CD4-positive, alpha-beta T cell (primary cell): ENCODE measurements around the gene OR2T3. TPM values are rescaled to one million over a fixed set of nuclear protein-coding genes. Genes with fewer than 3 reads are reported as not detected.
"Not testable (repeated sequence)": the region's sequence is repeated elsewhere in the genome, so short reads cannot be mapped to it uniquely, and the experiment has no call there.

Experiments used
- ATAC-seq: fragments of 200-7000 bp; cut with Tn5 transposase; one replicate; pipeline ENCODE4 v1.10.0; 2022; ENCODE audit warnings: mild to moderate bottlenecking; ENCODE audit not compliant: poor library complexity
- CTCF ChIA-PET: fragments of 350-600 bp; sonication (Branson Sonifier 250); formaldehyde crosslinking; loops from one replicate; lab custom pipeline; 2021; ENCODE audit warnings: antibody characterized with exemption, inconsistent platforms; lab: Charles Lee
- POLR2A ChIA-PET: fragments of 350-600 bp; sonication (Branson Sonifier 250); formaldehyde crosslinking; loops from one replicate; lab custom pipeline; 2021; ENCODE audit warnings: antibody characterized with exemption, inconsistent platforms; lab: Charles Lee
- DNase-seq, 14 experiments: peaks; one replicate each; pipeline ENCODE4 v3.0.0-alpha.2; 2013 to 2020; ENCODE audit warnings: mixed read lengths in 2 of 14
- H3K27ac ChIP-seq, 2 donors: one replicate each; pipeline versions ENCODE4 v1.5.1 to v1.7.0; 2013; ENCODE audit warnings: low read length in 2 of 2, low read depth in 1 of 2, mild to moderate bottlenecking in 1 of 2
- H3K27me3 ChIP-seq, 2 experiments: 1 replicate in 1 of 2; 2 replicates in 1 of 2; pipeline versions ENCODE4 v1.6.1 to v1.7.0; 2013; ENCODE audit warnings: low read length in 2 of 2, control low read depth in 1 of 2, mild to moderate bottlenecking in 1 of 2, moderate library complexity in 1 of 2; ENCODE audit not compliant: insufficient read depth in 2 of 2, control insufficient read depth in 1 of 2
- H3K36me3 ChIP-seq: one replicate; pipeline ENCODE4 v1.6.1; 2013; ENCODE audit warnings: low read length, control low read depth; ENCODE audit not compliant: insufficient read depth
- H3K4me1 ChIP-seq: one replicate; pipeline ENCODE4 v1.6.1; 2013; ENCODE audit warnings: low read length, control low read depth; ENCODE audit not compliant: insufficient read depth
- H3K4me3 ChIP-seq: one replicate; pipeline ENCODE4 v1.5.1; 2013; ENCODE audit warnings: mild to moderate bottlenecking, low read length, moderate library complexity
- H3K9me3 ChIP-seq, 2 experiments: 1 replicate in 1 of 2; 2 replicates in 1 of 2; pipeline versions ENCODE4 v1.6.1 to v1.7.0; 2013; ENCODE audit warnings: low read length in 2 of 2, mild to moderate bottlenecking in 2 of 2, control low read depth in 1 of 2, moderate library complexity in 1 of 2; ENCODE audit not compliant: control insufficient read depth in 1 of 2, insufficient read depth in 1 of 2
- H3K27ac Mint-ChIP-seq: one replicate; pipeline ENCODE4 v1.8.0; 2020; ENCODE audit warnings: mixed read lengths
- H3K27me3 Mint-ChIP-seq: one replicate; pipeline ENCODE4 v1.8.0; 2021; ENCODE audit warnings: mixed read lengths
- H3K36me3 Mint-ChIP-seq: one replicate; pipeline ENCODE4 v1.8.0; 2021; ENCODE audit warnings: low read depth, mixed read lengths
- H3K4me1 Mint-ChIP-seq: one replicate; pipeline ENCODE4 v1.8.0; 2021; ENCODE audit warnings: low read depth, mixed read lengths
- H3K4me3 Mint-ChIP-seq: one replicate; pipeline ENCODE4 v1.8.0; 2020; ENCODE audit warnings: mild to moderate bottlenecking, mixed read lengths
- H3K9me3 Mint-ChIP-seq: one replicate; pipeline ENCODE4 v1.8.0; 2020; ENCODE audit warnings: mixed read lengths
- intact Hi-C, 2 experiments: fragments of 100-400 bp; cut with DNase I in 1 of 2; cut with micrococcal nuclease in 1 of 2; formaldehyde crosslinking; loops; one replicate each; pipeline versions ENCODE4 v1.15.1 to v1.9.0; 2023 to 2025; cut with DNase I, micrococcal nuclease
- total RNA-seq, 174 experiments: library from RNA in 2 of 174; stranded (reverse) in 2 of 174; gene quantifications; one replicate each; pipeline ENCODE4 v1.2.3 and lab custom pipeline; 2021 to 2026
- TF ChIP-seq, protein P1 (sequence below): fragments of 200-600 bp; IDR thresholded peaks from one replicate; pipeline ENCODE4 v1.8.0; 2022; ENCODE audit warnings: antibody characterized with exemption, mild to moderate bottlenecking

Gene OR2T3
- total RNA-seq, 2 experiments from 2014 or later, result not detected

- no peaks in the 10 kb centered on the region for H3K36me3 Mint-ChIP-seq
Observed at GRCh38 chr1:248471154-248471553, 2.0 kb upstream of the OR2T3 start.

GRCh38 chr1:248472111-248472510 is 1.0 kb upstream of the OR2T3 start:
- ATAC-seq, H3K27ac ChIP-seq, CTCF ChIA-PET, H3K36me3 ChIP-seq, H3K9me3 ChIP-seq, H3K4me3 ChIP-seq, intact Hi-C loops, POLR2A ChIA-PET, H3K4me1 ChIP-seq, H3K27me3 ChIP-seq, H3K36me3 Mint-ChIP-seq, H3K4me1 Mint-ChIP-seq, H3K9me3 Mint-ChIP-seq, H3K27me3 Mint-ChIP-seq, H3K4me3 Mint-ChIP-seq, DNase-seq, H3K27ac Mint-ChIP-seq: not testable (repeated sequence)

More at GRCh38 chr1:248471154-248471553, 2.0 kb upstream of the OR2T3 start:
- Histone ChIP-seq H3K27me3 (no peaks in the 10 kb centered on the region), H3K4me1 (no peaks in the 10 kb centered on the region), H3K9me3 (peaks cover 0 to 4% of the 10 kb centered on the region in 2 experiments), H3K36me3 (no peaks in the 10 kb centered on the region), H3K4me3 (no peak overlapping the region), H3K27ac (no peak overlapping the region)
- Mint-ChIP-seq H3K9me3 (no peaks in the 10 kb centered on the region), H3K27ac (no peak overlapping the region), H3K27me3 (no peaks in the 10 kb centered on the region), H3K4me3 (no peak overlapping the region), H3K4me1 (no peaks in the 10 kb centered on the region)
- POLR2A ChIA-PET, result no interaction called here
- ATAC-seq (no peak), DNase-seq (no peak)
- CTCF ChIA-PET, result no interaction called here
- intact Hi-C loops, result no loop called here
- TF ChIP-seq, protein P1, sequence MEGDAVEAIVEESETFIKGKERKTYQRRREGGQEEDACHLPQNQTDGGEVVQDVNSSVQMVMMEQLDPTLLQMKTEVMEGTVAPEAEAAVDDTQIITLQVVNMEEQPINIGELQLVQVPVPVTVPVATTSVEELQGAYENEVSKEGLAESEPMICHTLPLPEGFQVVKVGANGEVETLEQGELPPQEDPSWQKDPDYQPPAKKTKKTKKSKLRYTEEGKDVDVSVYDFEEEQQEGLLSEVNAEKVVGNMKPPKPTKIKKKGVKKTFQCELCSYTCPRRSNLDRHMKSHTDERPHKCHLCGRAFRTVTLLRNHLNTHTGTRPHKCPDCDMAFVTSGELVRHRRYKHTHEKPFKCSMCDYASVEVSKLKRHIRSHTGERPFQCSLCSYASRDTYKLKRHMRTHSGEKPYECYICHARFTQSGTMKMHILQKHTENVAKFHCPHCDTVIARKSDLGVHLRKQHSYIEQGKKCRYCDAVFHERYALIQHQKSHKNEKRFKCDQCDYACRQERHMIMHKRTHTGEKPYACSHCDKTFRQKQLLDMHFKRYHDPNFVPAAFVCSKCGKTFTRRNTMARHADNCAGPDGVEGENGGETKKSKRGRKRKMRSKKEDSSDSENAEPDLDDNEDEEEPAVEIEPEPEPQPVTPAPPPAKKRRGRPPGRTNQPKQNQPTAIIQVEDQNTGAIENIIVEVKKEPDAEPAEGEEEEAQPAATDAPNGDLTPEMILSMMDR, result no peak

- H3K27ac Mint-ChIP-seq, CTCF ChIA-PET, H3K27ac ChIP-seq, H3K4me3 Mint-ChIP-seq, H3K36me3 Mint-ChIP-seq, H3K9me3 ChIP-seq, ATAC-seq, H3K27me3 Mint-ChIP-seq, H3K9me3 Mint-ChIP-seq, H3K4me1 ChIP-seq, intact Hi-C loops, H3K4me1 Mint-ChIP-seq, H3K4me3 ChIP-seq, H3K36me3 ChIP-seq, POLR2A ChIA-PET, DNase-seq, H3K27me3 ChIP-seq: not testable (repeated sequence)
Observed at GRCh38 chr1:248475660-248476059, 2.5 kb downstream of the OR2T3 start.

DNA sequence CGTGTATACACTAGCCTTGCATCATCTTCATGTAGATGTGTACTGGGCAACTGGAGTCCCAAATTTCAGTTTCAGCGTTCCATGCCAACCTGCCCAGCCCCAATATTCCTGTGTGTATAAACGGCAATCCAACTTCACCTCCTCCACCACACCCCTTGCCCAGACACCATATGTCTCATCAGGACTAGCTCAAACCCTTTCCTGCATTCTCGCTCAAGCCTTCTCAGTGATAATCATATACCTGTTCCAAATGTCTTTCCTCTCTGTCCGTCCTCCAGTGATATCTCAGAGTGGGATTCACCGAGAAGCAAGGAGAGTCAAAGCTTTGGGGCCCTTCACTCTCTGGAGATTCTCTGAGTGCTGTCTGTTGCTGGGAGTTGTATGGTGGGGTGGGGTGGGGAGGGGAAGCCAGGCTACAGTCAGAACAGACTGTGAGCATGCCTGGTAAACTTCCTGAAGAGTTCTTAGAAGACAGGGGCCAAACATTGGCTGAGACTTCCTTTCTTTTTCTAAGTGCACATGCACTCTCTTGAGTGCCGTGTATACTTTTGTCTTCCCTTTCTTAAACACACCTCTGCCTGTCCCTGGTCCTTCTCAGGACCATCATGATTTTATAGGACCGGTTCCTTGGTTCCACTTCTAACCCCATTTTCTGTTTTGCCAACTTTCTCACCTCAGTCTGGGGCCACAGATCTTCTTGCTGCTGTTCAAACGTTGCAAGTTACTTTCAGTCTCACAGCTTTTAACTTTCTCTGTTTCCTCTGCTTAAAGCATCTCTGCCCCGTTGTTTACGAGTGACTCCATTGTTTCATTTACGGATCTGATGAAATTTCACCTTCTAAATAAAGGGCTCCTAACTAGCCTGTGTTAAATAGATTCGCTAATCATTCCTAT is 8.8 kb downstream of the OR2T3 start:
- DNase-seq (peak in 8 of 14 experiments; percentile 4 to 60 (median 16)), ATAC-seq (peak; percentile 84)
- intact Hi-C loops, H3K9me3 ChIP-seq, H3K36me3 ChIP-seq, H3K27me3 Mint-ChIP-seq, CTCF ChIA-PET, H3K27me3 ChIP-seq, H3K36me3 Mint-ChIP-seq, H3K9me3 Mint-ChIP-seq, H3K4me1 ChIP-seq: not testable (repeated sequence)
- Mint-ChIP-seq H3K4me3 (peak overlapping the region; percentile 82), H3K27ac (peak overlapping the region; percentile 86), H3K4me1 (peaks cover 11% of the 10 kb centered on the region)
- POLR2A ChIA-PET, result interaction anchor here (0.6 kb wide), 1 partner anchor 84 kb away, joined by 4 read pairs; no protein-coding TSS in a partner anchor
- Histone ChIP-seq H3K4me3 (peak overlapping the region; percentile 49), H3K27ac (peak overlapping the region; percentile 35 to 63)

DNA sequence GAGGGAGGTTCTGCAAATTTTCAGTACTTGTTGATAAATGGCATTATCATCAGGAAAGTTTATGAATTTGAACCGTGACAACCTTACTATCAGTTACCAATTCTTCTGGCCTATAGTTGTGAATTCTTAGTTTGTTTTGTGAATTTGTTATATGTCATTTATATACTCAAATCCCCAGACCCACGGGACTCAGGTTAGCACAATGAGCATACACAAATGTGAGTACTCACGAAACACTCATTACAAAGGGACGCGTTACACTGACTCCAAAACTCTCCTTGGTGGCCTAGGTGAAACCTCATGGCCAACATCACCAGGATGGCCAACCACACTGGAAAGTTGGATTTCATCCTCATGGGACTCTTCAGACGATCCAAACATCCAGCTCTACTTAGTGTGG is 15.1 kb downstream of the OR2T3 start, which contains the start of gene OR2T5:
TSS of gene OR2T5 (plus strand) at position 301 of the 400 bp plus-strand sequence. CDS start at position 301, 0 bp downstream.
- POLR2A ChIA-PET, ATAC-seq, H3K9me3 Mint-ChIP-seq, H3K4me1 Mint-ChIP-seq, H3K4me1 ChIP-seq, H3K27ac Mint-ChIP-seq, CTCF ChIA-PET, H3K36me3 Mint-ChIP-seq, H3K4me3 ChIP-seq, H3K9me3 ChIP-seq, H3K4me3 Mint-ChIP-seq, H3K36me3 ChIP-seq, DNase-seq, H3K27me3 Mint-ChIP-seq, intact Hi-C loops, H3K27me3 ChIP-seq, H3K27ac ChIP-seq: not testable (repeated sequence)

DNA sequence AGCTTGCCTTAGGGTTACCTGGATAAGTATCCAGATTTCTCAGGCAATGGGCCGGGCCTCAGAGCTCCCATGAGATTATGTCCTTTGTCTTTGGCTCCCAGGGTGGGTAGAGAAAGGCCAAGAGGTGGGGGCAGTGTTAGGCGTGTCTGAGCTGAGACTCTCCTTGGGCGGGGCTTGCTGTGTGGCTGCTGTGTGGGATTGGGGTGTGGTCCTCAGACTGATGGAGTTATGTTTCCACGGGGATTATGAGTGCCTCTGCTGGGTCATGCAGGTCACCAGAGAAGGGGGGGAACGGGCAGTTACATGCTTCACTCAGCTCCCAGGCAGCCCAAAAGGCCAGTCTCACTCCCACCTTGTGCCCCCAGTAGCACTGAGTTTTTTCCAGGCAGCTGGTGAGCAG is 23.5 kb downstream of the OR2T3 start:
- CTCF ChIA-PET, H3K27me3 Mint-ChIP-seq: not testable (repeated sequence)

More for the DNA sequence above, 23.5 kb downstream of the OR2T3 start:
- H3K9me3 Mint-ChIP-seq, H3K27ac Mint-ChIP-seq, DNase-seq, H3K4me3 ChIP-seq, H3K4me3 Mint-ChIP-seq, H3K36me3 ChIP-seq, intact Hi-C loops, H3K4me1 ChIP-seq, H3K36me3 Mint-ChIP-seq, H3K27me3 ChIP-seq, H3K9me3 ChIP-seq, H3K27ac ChIP-seq, ATAC-seq, H3K4me1 Mint-ChIP-seq, POLR2A ChIA-PET: not testable (repeated sequence)
